22Rv1 (cell line): ENCODE data around the gene AGA.

ENCODE experiments used
- H3K27ac ChIP-seq: fragments of 450-650 bp; 2 replicates; pipeline ENCODE4 v1.5.1; 2017
- ZFX ChIP-seq: fragments of 450-650 bp; IDR thresholded peaks from 2 replicates; pipeline ENCODE4 v1.6.1; 2017; ENCODE audit warnings: antibody characterized with exemption, borderline replicate concordance
- TF ChIP-seq, protein P1 (sequence below): fragments of 450-650 bp; IDR thresholded peaks from 2 replicates; pipeline ENCODE4 v1.5.1; 2017; ENCODE audit warnings: mild to moderate bottlenecking

The AGA gene

DNA sequence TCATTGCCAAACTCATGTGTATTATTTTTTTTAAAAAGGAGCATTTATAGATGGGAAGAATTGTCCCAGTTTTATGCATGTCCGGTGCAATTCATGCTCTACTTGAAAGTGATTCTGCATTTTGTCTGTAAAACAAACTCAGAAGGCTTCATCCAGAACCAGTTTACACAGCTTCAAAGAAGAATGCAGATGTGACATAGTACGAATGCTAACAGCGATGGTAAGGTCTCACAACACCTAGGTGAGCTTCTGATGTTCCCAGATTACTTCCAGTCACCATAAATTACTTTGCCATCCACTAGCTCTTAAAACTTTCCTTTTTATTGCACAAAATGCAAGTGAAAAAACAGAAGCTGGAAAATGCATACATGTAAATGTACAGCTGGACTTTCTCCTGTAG is 41.5 kb upstream of the AGA start:
- TF ChIP-seq, protein P1, sequence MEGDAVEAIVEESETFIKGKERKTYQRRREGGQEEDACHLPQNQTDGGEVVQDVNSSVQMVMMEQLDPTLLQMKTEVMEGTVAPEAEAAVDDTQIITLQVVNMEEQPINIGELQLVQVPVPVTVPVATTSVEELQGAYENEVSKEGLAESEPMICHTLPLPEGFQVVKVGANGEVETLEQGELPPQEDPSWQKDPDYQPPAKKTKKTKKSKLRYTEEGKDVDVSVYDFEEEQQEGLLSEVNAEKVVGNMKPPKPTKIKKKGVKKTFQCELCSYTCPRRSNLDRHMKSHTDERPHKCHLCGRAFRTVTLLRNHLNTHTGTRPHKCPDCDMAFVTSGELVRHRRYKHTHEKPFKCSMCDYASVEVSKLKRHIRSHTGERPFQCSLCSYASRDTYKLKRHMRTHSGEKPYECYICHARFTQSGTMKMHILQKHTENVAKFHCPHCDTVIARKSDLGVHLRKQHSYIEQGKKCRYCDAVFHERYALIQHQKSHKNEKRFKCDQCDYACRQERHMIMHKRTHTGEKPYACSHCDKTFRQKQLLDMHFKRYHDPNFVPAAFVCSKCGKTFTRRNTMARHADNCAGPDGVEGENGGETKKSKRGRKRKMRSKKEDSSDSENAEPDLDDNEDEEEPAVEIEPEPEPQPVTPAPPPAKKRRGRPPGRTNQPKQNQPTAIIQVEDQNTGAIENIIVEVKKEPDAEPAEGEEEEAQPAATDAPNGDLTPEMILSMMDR: no peak
- TF ChIP-seq ZFX: no peak
- no peak overlapping the region for H3K27ac ChIP-seq

DNA sequence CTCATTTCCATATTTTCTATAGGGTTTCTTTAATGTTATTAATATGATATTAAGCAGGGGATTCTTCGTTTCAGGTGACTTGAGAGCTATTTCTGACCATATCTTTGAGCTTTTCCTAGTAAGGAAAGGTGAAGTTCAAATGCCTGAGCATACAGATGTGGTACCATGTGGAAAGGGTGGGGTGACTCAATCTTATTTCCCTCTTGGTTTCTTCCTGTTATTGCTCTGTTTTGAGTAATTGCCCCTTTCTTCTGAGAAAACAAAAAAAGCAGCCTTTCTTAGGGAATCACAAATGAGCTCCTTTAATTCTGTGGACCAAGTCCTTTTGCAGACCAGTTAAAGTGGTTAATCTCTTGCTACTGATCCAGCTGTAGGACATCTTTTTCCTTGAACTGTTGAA is 41.0 kb upstream of the AGA start:
- TF ChIP-seq ZFX: no peak
- TF ChIP-seq, protein P1: no peak
- no peak overlapping the region for H3K27ac ChIP-seq

DNA sequence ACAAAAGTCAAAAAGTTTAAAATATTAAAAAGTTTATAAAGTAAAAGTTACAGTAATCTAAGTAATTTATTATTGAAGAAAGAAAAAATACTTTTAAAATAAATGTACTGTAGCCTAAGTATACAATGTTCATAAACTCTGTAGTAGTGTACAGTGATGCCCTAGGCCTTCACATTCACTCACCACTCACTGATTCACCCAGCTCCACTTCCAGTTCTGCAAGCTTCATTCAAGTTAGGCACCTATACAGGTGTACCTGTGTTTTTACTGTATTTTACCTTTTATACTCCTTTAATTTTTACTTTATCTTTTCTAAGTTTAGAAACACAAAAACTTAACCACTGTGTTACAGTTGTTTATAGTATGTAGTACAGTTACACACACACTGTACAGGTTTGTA is 40.1 kb upstream of the AGA start:
- TF ChIP-seq, protein P1: no peak
- no peak for TF ChIP-seq ZFX
- no peak overlapping the region for H3K27ac ChIP-seq

DNA sequence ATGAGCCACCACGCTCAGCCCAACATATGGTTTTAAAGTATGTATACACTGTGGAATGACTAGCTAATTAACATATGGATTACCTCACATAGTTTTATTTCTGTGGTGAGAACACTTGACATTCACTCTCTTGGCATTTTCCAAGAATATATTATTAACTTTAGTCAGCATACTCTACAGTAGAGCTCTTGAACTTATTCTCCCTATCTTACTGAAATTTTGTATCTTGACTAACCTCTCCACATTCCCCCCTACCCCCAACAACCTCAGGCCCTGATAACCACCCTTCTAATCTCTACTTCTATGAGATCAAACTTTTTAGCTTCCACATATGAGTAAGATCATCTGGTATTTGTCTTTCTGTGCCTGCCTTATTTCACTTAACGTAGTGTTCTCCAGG is 38.6 kb upstream of the AGA start:
- H3K27ac ChIP-seq: no peak overlapping the region
- no peak for TF ChIP-seq ZFX
- TF ChIP-seq, protein P1: no peak

GRCh38 chr4:177479063-177479462 is 36.8 kb upstream of the AGA start:
- TF ChIP-seq, protein P1: no peak
- TF ChIP-seq ZFX: no peak
- no peak overlapping the region for H3K27ac ChIP-seq

DNA sequence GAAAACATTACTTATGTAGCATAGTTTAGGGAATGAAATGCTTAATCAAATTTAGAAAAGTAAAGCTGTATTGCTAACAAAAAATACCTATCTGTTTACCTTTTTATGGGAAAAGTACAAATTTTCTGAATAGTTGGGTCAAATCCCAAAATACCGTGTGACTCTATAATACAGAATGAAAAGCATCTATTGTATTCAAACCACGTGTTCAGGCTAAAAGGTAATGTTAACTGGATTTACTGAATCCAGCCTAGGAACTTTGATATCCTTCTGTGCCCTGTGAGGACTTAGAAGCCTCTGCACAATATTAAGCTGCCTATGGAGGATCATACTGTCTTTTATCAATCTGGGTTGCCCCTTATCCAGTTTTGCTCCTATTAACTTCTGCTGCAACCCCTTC is 36.3 kb upstream of the AGA start:
- TF ChIP-seq, protein P1: no peak
- TF ChIP-seq ZFX: no peak
- H3K27ac ChIP-seq: no peak overlapping the region

GRCh38 chr4:177473991-177474390 is 31.8 kb upstream of the AGA start:
- TF ChIP-seq, protein P1: no peak
- TF ChIP-seq ZFX: no peak
- H3K27ac ChIP-seq: no peak overlapping the region
